ENCODE measurements around the gene BSPRY.

Gene BSPRY
- total RNA-seq = 0 to 0.49 reads per million in 2 donors

GRCh38 chr9:113349445-113350094, at the start of gene BSPRY:
BSPRY (plus strand) TSS chr9:113349541; CDS start chr9:113349580, 39 bp downstream.
- DNase-seq = peak; percentile 6

- no peak for DNase-seq
Observed at GRCh38 chr9:113299800-113300292, 49.5 kb upstream of the BSPRY start.

- DNase-seq = no peak
Observed at GRCh38 chr9:113301548-113301947, 47.8 kb upstream of the BSPRY start.

GRCh38 chr9:113302792-113303418, 46.4 kb upstream of the BSPRY start, which contains the start of gene RNF183:
RNF183 (minus strand) TSS chr9:113303376; CDS start chr9:113298184, 5,192 bp downstream.
- no peak for DNase-seq

GRCh38 chr9:113306566-113306965, 42.8 kb upstream of the BSPRY start:
- no peak for DNase-seq

GRCh38 chr9:113307396-113307975, 41.9 kb upstream of the BSPRY start:
- DNase-seq = no peak

- no peak for DNase-seq
Observed at GRCh38 chr9:113309204-113309813, 40.0 kb upstream of the BSPRY start.

GRCh38 chr9:113310538-113310937, 38.8 kb upstream of the BSPRY start:
- no peak for DNase-seq

- no peak for DNase-seq
Observed at GRCh38 chr9:113311961-113312360, 37.4 kb upstream of the BSPRY start.

GRCh38 chr9:113313261-113313660, 36.1 kb upstream of the BSPRY start:
- no peak for DNase-seq

GRCh38 chr9:113315231-113315630, 34.1 kb upstream of the BSPRY start:
- no peak for DNase-seq

GRCh38 chr9:113316030-113316429, 33.3 kb upstream of the BSPRY start:
- DNase-seq = no peak

GRCh38 chr9:113317777-113318176, 31.6 kb upstream of the BSPRY start:
- DNase-seq = no peak

GRCh38 chr9:113319054-113319453, 30.3 kb upstream of the BSPRY start:
- no peak for DNase-seq

- DNase-seq = no peak
Observed at GRCh38 chr9:113320051-113320450, 29.3 kb upstream of the BSPRY start.

- DNase-seq = no peak
Observed at GRCh38 chr9:113322671-113323070, 26.7 kb upstream of the BSPRY start.

- DNase-seq = no peak
Observed at GRCh38 chr9:113326230-113326629, 23.1 kb upstream of the BSPRY start.

- no peak for DNase-seq
Observed at GRCh38 chr9:113328045-113328782, 21.1 kb upstream of the BSPRY start.

GRCh38 chr9:113331780-113332179, 17.6 kb upstream of the BSPRY start:
- DNase-seq = no peak

- no peak for DNase-seq
Observed at GRCh38 chr9:113337714-113338113, 11.6 kb upstream of the BSPRY start.

GRCh38 chr9:113340011-113340699, 9.2 kb upstream of the BSPRY start, which contains the start of gene WDR31:
WDR31 (minus strand) TSS chr9:113340275; CDS start chr9:113332022, 8,253 bp downstream.
- DNase-seq = peak; percentile 57

All from T-helper 9 cell (primary cell).